NCI-H146 (cell line): ENCODE data around the gene EHD2.
"Not testable (repeated sequence)": the region's sequence is repeated elsewhere in the genome, so short reads cannot be mapped to it uniquely, and the experiment has no call there.

ENCODE experiments used
- DNase-seq: peaks from one replicate; lab custom pipeline; 2025; lab: John Stamatoyannopoulos, UW

The EHD2 gene

GRCh38 chr19:47769534-47769933 lies 56.3 kb downstream of the EHD2 start:
- no peak for DNase-seq

- DNase-seq: not testable (repeated sequence)
These were observed 58.1 kb downstream of the EHD2 start for GRCh38 chr19:47771291-47771690.

GRCh38 chr19:47776568-47776967 lies 63.3 kb downstream of the EHD2 start:
- peak; percentile 94 for DNase-seq

GRCh38 chr19:47777245-47778048 lies 64.2 kb downstream of the EHD2 start:
- DNase-seq: peak; percentile 11

GRCh38 chr19:47778049-47778953 lies 65.1 kb downstream of the EHD2 start, which contains the start of gene SELENOW:
TSS of gene SELENOW (plus strand) at chr19:47778703. CDS start at chr19:47778786, 83 bp downstream.
- peak; percentile 95 for DNase-seq

GRCh38 chr19:47778954-47779351 lies 65.7 kb downstream of the EHD2 start:
- DNase-seq: no peak

- DNase-seq: no peak
These were observed 66.4 kb downstream of the EHD2 start for GRCh38 chr19:47779524-47780214.

- no peak for DNase-seq
These were observed 67.0 kb downstream of the EHD2 start for GRCh38 chr19:47780215-47780551.

GRCh38 chr19:47781590-47782262 lies 68.5 kb downstream of the EHD2 start:
- DNase-seq: no peak

- no peak for DNase-seq
These were observed 73.3 kb downstream of the EHD2 start for GRCh38 chr19:47786566-47786965.

- DNase-seq: not testable (repeated sequence)
These were observed 74.1 kb downstream of the EHD2 start for GRCh38 chr19:47787307-47787706.

GRCh38 chr19:47789811-47790210 lies 76.6 kb downstream of the EHD2 start:
- not testable (repeated sequence) for DNase-seq

GRCh38 chr19:47790398-47790814 lies 77.2 kb downstream of the EHD2 start:
- peak; percentile 84 for DNase-seq

GRCh38 chr19:47792616-47793015 lies 79.4 kb downstream of the EHD2 start:
- no peak for DNase-seq
